Smooth muscle cell (in vitro differentiated cells): ENCODE measurements around the gene TSPAN8. TPM values are rescaled to one million over a fixed set of nuclear protein-coding genes. Genes with fewer than 3 reads are reported as not detected.

Experiments
- DNase-seq: peaks from one replicate; lab custom pipeline; 2025; ENCODE audit not compliant: unreplicated experiment; lab: John Stamatoyannopoulos, UW
- H2AFZ ChIP-seq: fragments of 200-600 bp; sonication (generic); 2 replicates; pipeline ENCODE4 v1.6.0; 2016; ENCODE audit warnings: antibody characterized with exemption, low read depth, mild to moderate bottlenecking
- H3F3A ChIP-seq: fragments of 200-600 bp; sonication (generic); 2 replicates; pipeline ENCODE4 v1.6.0; 2017; ENCODE audit warnings: antibody characterized with exemption, low read depth
- H3K27ac ChIP-seq: fragments of 200-600 bp; sonication (generic); 2 replicates; pipeline ENCODE4 v1.5.1; 2016; ENCODE audit warnings: low read depth, mild to moderate bottlenecking
- H3K27me3 ChIP-seq: fragments of 200-600 bp; sonication (generic); 2 replicates; pipeline ENCODE4 v1.6.1; 2016; ENCODE audit warnings: low read depth, mild to moderate bottlenecking
- H3K36me3 ChIP-seq: fragments of 200-600 bp; sonication (generic); 2 replicates; pipeline ENCODE4 v1.5.1; 2016; ENCODE audit warnings: low read depth
- H3K4me1 ChIP-seq: fragments of 200-600 bp; sonication (generic); 2 replicates; pipeline ENCODE4 v1.5.1; 2016; ENCODE audit warnings: low read depth
- H3K4me2 ChIP-seq: fragments of 200-600 bp; sonication (generic); 2 replicates; pipeline ENCODE4 v1.6.0; 2016; ENCODE audit warnings: mild to moderate bottlenecking
- H3K4me3 ChIP-seq: fragments of 200-600 bp; sonication (generic); 2 replicates; pipeline ENCODE4 v1.5.1; 2016; ENCODE audit warnings: mild to moderate bottlenecking
- H3K79me2 ChIP-seq: fragments of 200-600 bp; sonication (generic); 2 replicates; pipeline ENCODE4 v1.6.0; 2016; ENCODE audit warnings: low read depth, mild to moderate bottlenecking
- H3K9ac ChIP-seq: fragments of 200-600 bp; sonication (generic); 2 replicates; pipeline ENCODE4 v1.6.0; 2016; ENCODE audit warnings: low read depth
- H3K9me3 ChIP-seq: fragments of 200-600 bp; sonication (generic); replicated peaks from 2 replicates; pipeline ENCODE4 v1.5.1; 2016; ENCODE audit warnings: low read depth
- H4K20me1 ChIP-seq: fragments of 200-600 bp; sonication (generic); 2 replicates; pipeline ENCODE4 v1.6.0; 2016; ENCODE audit warnings: low read depth
- WGBS: methylation state at CpG from one replicate; pipeline ENCODE4 v1.1.7; 2016; ENCODE audit warnings: low lambda C conversion rate; 5-methylcytosine and 5-hydroxymethylcytosine counted together
- polyA plus RNA-seq: library from polyadenylated mRNA; unstranded; fragments of >200 nt; fragmentation: Nextera tagmentation; extraction: Ambion mirVana; gene quantifications from 2 replicates; pipeline ENCODE4 v1.2.1, GENCODE V29; 2016
- total RNA-seq: library from RNA; depleted of rRNA; stranded (reverse); fragments of >200 nt; gene quantifications from 2 replicates; pipeline ENCODE4 v1.2.3, GENCODE V29; 2014
- TF ChIP-seq, protein P1 (sequence below): fragments of 200-600 bp; sonication (generic); IDR thresholded peaks from 2 replicates; pipeline ENCODE4 v1.5.1; 2017; ENCODE audit warnings: borderline replicate concordance, mild to moderate bottlenecking, antibody characterized with exemption; ENCODE audit not compliant: insufficient read depth, poor library complexity, severe bottlenecking

TSPAN8 gene
- total and polyA plus RNA-seq, 2 experiments from 2014 or later, result not detected

DNA sequence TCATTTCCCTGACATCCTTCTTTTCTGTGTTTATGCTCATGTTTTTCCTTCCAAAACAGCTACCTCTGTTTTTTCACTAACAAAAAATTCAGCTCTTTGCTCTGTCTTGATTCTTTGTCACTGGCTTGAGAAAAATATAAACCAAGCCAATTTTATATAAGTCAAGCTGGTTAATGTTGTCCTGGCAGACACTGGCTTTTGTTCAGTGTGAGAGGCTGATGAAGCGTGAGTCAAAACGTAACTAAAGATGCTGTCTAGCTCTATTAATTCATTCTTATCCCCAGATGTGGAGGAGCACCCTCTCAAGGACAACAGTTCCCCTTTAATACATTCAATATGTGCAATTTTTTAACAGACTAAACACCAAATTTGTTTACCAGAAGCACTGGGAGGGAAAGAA lies 15.8 kb downstream of the TSPAN8 start:
- Histone ChIP-seq H3K4me2 (no peak overlapping the region), H3K36me3 (no peaks in the 10 kb centered on the region), H3K27me3 (no peaks in the 10 kb centered on the region), H3K9me3 (no peaks in the 10 kb centered on the region), H3K79me2 (no peaks in the 10 kb centered on the region), H3K4me1 (no peaks in the 10 kb centered on the region), H4K20me1 (no peaks in the 10 kb centered on the region), H3K9ac (no peak overlapping the region), H3F3A (no peaks in the 10 kb centered on the region), H3K4me3 (no peak overlapping the region), H3K27ac (no peak overlapping the region), H2AFZ (no peak overlapping the region)
- DNase-seq, result no peak
- TF ChIP-seq, protein P1, sequence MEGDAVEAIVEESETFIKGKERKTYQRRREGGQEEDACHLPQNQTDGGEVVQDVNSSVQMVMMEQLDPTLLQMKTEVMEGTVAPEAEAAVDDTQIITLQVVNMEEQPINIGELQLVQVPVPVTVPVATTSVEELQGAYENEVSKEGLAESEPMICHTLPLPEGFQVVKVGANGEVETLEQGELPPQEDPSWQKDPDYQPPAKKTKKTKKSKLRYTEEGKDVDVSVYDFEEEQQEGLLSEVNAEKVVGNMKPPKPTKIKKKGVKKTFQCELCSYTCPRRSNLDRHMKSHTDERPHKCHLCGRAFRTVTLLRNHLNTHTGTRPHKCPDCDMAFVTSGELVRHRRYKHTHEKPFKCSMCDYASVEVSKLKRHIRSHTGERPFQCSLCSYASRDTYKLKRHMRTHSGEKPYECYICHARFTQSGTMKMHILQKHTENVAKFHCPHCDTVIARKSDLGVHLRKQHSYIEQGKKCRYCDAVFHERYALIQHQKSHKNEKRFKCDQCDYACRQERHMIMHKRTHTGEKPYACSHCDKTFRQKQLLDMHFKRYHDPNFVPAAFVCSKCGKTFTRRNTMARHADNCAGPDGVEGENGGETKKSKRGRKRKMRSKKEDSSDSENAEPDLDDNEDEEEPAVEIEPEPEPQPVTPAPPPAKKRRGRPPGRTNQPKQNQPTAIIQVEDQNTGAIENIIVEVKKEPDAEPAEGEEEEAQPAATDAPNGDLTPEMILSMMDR, result no peak
- 76% methylated on average over 2 of the region's 2 CpGs for WGBS

DNA sequence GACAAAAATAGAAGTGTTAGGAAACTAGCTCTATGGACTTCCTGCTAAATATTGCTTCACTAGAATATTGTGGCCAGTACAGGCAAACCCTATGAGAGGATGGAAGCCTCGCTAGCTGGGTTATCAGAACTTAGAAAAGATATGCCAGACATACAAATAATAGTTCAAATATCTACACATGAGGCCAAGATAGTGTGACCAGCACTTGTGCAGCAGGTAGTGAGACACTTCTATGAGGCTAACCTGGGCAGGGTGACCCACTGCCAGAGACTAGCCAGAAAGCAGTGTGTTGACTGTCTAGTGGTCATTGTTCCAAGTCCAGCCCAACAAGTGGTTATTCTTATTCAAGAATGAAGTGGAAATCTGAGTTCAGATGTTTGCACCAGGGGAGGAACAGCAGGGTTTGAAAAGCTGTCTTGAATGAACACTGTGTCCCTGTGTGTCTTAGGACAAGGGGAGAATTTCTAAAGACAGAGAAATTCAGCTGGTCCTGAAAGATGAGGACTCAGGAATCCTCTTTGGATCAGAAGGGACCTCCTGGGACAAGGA lies 16.3 kb downstream of the TSPAN8 start:
- no peak for DNase-seq

DNA sequence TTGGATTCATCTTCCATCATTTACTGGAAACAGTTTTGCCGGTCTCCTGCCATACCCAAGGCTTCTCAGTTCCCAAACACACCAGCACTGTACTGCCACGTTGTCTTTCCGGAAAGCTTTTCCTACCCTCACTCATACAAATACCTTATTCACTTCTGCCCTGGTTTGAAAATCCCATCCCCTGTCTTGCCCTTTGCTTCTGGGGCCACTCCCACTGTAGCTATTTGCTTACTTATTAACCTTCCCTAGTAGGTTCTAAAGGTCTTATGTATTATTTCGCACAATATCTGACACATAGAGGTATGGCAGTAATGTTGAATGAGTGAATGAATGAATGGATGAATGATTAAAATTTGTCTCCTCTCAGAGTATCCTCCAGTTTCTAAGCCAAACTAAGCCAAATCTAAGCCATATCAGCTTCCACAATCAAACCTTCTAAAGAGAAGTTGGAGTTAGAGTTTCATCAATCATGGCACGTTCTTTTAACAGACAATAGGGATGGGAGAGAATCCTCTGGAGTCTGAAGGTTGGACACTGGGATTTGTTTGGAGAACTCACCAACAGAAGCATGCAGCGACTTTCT lies 18.6 kb downstream of the TSPAN8 start:
- Histone ChIP-seq H4K20me1 (no peaks in the 10 kb centered on the region), H2AFZ (no peak overlapping the region), H3K9ac (no peak overlapping the region), H3K27me3 (no peaks in the 10 kb centered on the region), H3K4me2 (no peak overlapping the region), H3K79me2 (no peaks in the 10 kb centered on the region), H3K27ac (no peak overlapping the region), H3F3A (no peaks in the 10 kb centered on the region), H3K36me3 (no peaks in the 10 kb centered on the region), H3K4me3 (no peak overlapping the region), H3K4me1 (no peaks in the 10 kb centered on the region), H3K9me3 (no peaks in the 10 kb centered on the region)
- 70% methylated on average over 6 of the region's 6 CpGs for WGBS
- TF ChIP-seq, protein P1, result no peak
- no peak for DNase-seq

More for the DNA sequence above, 16.3 kb downstream of the TSPAN8 start:
- H3K4me3 ChIP-seq, result no peak overlapping the region
- H3K27ac ChIP-seq, result no peak overlapping the region
- H3K9ac ChIP-seq, result no peak overlapping the region
- no peaks in the 10 kb centered on the region for H3K27me3 ChIP-seq
- no peaks in the 10 kb centered on the region for H3K4me1 ChIP-seq
- no peaks in the 10 kb centered on the region for H3F3A ChIP-seq
- H3K36me3 ChIP-seq, result no peaks in the 10 kb centered on the region
- H3K4me2 ChIP-seq, result no peak overlapping the region
- no peaks in the 10 kb centered on the region for H4K20me1 ChIP-seq
- TF ChIP-seq, protein P1, result no peak
- H3K79me2 ChIP-seq, result no peaks in the 10 kb centered on the region
- no peak overlapping the region for H2AFZ ChIP-seq
- WGBS, result 89% methylated on average over 1 of the region's 1 CpG
- H3K9me3 ChIP-seq, result no peaks in the 10 kb centered on the region

DNA sequence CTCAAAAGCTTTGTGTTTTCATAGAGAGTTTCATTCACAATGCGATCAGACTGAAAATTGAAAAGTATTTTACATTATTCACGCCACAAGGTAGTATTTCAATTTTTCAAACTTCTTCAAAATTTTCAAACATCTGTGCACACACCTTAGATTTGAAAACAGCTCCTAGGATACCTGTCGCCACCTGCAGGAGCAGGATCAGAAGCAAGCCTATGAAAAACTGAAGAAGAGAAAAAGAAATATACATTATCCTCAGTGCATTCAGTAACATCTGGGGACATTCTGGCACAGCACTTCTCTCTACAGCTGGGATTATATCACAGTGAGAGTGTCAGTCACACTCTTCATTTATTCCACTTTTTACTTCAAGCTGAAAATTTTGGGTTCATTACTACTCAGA lies 19.8 kb downstream of the TSPAN8 start:
- Histone ChIP-seq H3K27me3 (no peaks in the 10 kb centered on the region), H3K27ac (no peak overlapping the region), H2AFZ (no peak overlapping the region), H4K20me1 (no peaks in the 10 kb centered on the region), H3K9me3 (no peaks in the 10 kb centered on the region), H3K4me2 (no peak overlapping the region), H3K4me3 (no peak overlapping the region), H3K79me2 (no peaks in the 10 kb centered on the region), H3K9ac (no peak overlapping the region), H3F3A (no peaks in the 10 kb centered on the region), H3K4me1 (no peaks in the 10 kb centered on the region), H3K36me3 (no peaks in the 10 kb centered on the region)
- DNase-seq, result no peak
- 91% methylated on average over 3 of the region's 3 CpGs for WGBS
- TF ChIP-seq, protein P1, result no peak
